WTC11 (cell line): ENCODE results near the gene ACER1. TPM values are rescaled to one million over a fixed set of nuclear protein-coding genes. Genes with fewer than 3 reads are reported as not detected.
A peak's percentile ranks its signal among the peaks of the same experiment; 100 is the strongest.

ENCODE experiments used
- ATAC-seq: fragments of 200-7000 bp; cut with Tn5 transposase; 2 replicates; pipeline ENCODE4 v1.10.0; 2021; ENCODE audit warnings: mild to moderate bottlenecking, moderate library complexity
- CTCF ChIA-PET: fragments of 300-600 bp; sonication (Branson Sonifier 250); formaldehyde crosslinking; loops from one replicate; lab custom pipeline; 2021; ENCODE audit warnings: antibody characterized with exemption; lab: Charles Lee
- POLR2A ChIA-PET: fragments of 350-600 bp; sonication (Branson Sonifier 250); formaldehyde crosslinking; loops from one replicate; lab custom pipeline; 2021; ENCODE audit warnings: antibody characterized with exemption; lab: Charles Lee
- DNase-seq: peaks from one replicate; pipeline ENCODE4 v3.0.0; 2021; ENCODE audit warnings: low spot score
- H3K27ac Mint-ChIP-seq: 2 replicates; pipeline ENCODE4 v1.8.0; 2021; ENCODE audit warnings: mixed read lengths
- H3K27me3 Mint-ChIP-seq: 2 replicates; pipeline ENCODE4 v1.8.0; 2021; ENCODE audit warnings: low read depth, mild to moderate bottlenecking, moderate library complexity, mixed read lengths
- H3K36me3 Mint-ChIP-seq: 2 replicates; pipeline ENCODE4 v1.8.0; 2021; ENCODE audit warnings: mixed read lengths
- H3K4me1 Mint-ChIP-seq: 2 replicates; pipeline ENCODE4 v1.8.0; 2022; ENCODE audit warnings: mixed read lengths
- H3K4me3 Mint-ChIP-seq: 2 replicates; pipeline ENCODE4 v1.8.0; 2021; ENCODE audit warnings: mild to moderate bottlenecking, moderate library complexity, mixed read lengths
- H3K9me3 Mint-ChIP-seq: 2 replicates; pipeline ENCODE4 v1.8.0; 2021; ENCODE audit warnings: mixed read lengths
- AR ChIP-seq: fragments of 250-450 bp; sonication (Bioruptor Pico); IDR thresholded peaks from 2 replicates; pipeline ENCODE4 v1.9.0; 2021; ENCODE audit warnings: mild to moderate bottlenecking
- ATF1 ChIP-seq: sonication (generic); formaldehyde crosslinking; IDR thresholded peaks from 2 replicates; pipeline ENCODE4 v1.8.1; 2023; ENCODE audit warnings: mild to moderate bottlenecking, moderate library complexity, missing genetic modification reagents
- ATF3 ChIP-seq: sonication (generic); formaldehyde crosslinking; conservative IDR thresholded peaks from 2 replicates; pipeline ENCODE4 v1.8.1; 2022; ENCODE audit warnings: mild to moderate bottlenecking, missing genetic modification reagents
- CREM ChIP-seq: sonication (generic); formaldehyde crosslinking; IDR thresholded peaks from 2 replicates; pipeline ENCODE4 v1.8.1; 2022; ENCODE audit warnings: mild to moderate bottlenecking, missing genetic modification reagents, moderate library complexity
- ELF4 ChIP-seq: sonication (generic); formaldehyde crosslinking; IDR thresholded peaks from 2 replicates; pipeline ENCODE4 v1.8.1; 2022; ENCODE audit warnings: low read depth, mild to moderate bottlenecking, moderate library complexity, missing genetic modification reagents
- FOXJ3 ChIP-seq: sonication (generic); formaldehyde crosslinking; IDR thresholded peaks from 2 replicates; pipeline ENCODE4 v1.9.0; 2021; ENCODE audit warnings: missing genetic modification reagents, mild to moderate bottlenecking, borderline replicate concordance
- FOXP1 ChIP-seq: sonication (generic); formaldehyde crosslinking; IDR thresholded peaks from 2 replicates; pipeline ENCODE4 v1.8.0; 2022; ENCODE audit warnings: missing genetic modification reagents, mild to moderate bottlenecking, moderate library complexity, borderline replicate concordance
- GABPB1 ChIP-seq: sonication (generic); formaldehyde crosslinking; IDR thresholded peaks from 2 replicates; pipeline ENCODE4 v1.8.1; 2023; ENCODE audit warnings: mild to moderate bottlenecking, missing genetic modification reagents
- GRHL2 ChIP-seq: fragments of 250-450 bp; sonication (Bioruptor Pico); IDR thresholded peaks from 2 replicates; pipeline ENCODE4 v1.8.0; 2022; ENCODE audit warnings: mild to moderate bottlenecking, moderate library complexity; ENCODE audit not compliant: insufficient replicate concordance, severe bottlenecking
- JUN ChIP-seq: sonication (generic); formaldehyde crosslinking; IDR thresholded peaks from 2 replicates; pipeline ENCODE4 v1.8.0; 2023; ENCODE audit warnings: mild to moderate bottlenecking, missing genetic modification reagents
- MLX ChIP-seq: sonication (generic); formaldehyde crosslinking; IDR thresholded peaks from 2 replicates; pipeline ENCODE4 v1.8.1; 2023; ENCODE audit warnings: mild to moderate bottlenecking, missing genetic modification reagents, moderate library complexity
- MYBL2 ChIP-seq: sonication (generic); formaldehyde crosslinking; IDR thresholded peaks from 2 replicates; pipeline ENCODE4 v1.8.1; 2023; ENCODE audit warnings: mild to moderate bottlenecking, moderate library complexity, missing genetic modification reagents
- NFYB ChIP-seq: sonication (generic); formaldehyde crosslinking; conservative IDR thresholded peaks from 2 replicates; pipeline ENCODE4 v1.8.0; 2022; ENCODE audit warnings: low read depth, missing genetic modification reagents
- NR1H2 ChIP-seq: sonication (generic); formaldehyde crosslinking; IDR thresholded peaks from 2 replicates; pipeline ENCODE4 v1.9.0; 2021; ENCODE audit warnings: mild to moderate bottlenecking, moderate library complexity, missing genetic modification reagents
- PRRX2 ChIP-seq: fragments of 250-450 bp; sonication (Bioruptor Pico); IDR thresholded peaks from 2 replicates; pipeline ENCODE4 v1.8.0; 2021; ENCODE audit warnings: mild to moderate bottlenecking
- RELA ChIP-seq: sonication (generic); formaldehyde crosslinking; IDR thresholded peaks from 2 replicates; pipeline ENCODE4 v1.8.1; 2022; ENCODE audit warnings: missing genetic modification reagents, mild to moderate bottlenecking, borderline replicate concordance
- SMAD3 ChIP-seq: sonication (generic); formaldehyde crosslinking; IDR thresholded peaks from 2 replicates; pipeline ENCODE4 v1.8.0; 2022; ENCODE audit warnings: missing genetic modification reagents, mild to moderate bottlenecking, borderline replicate concordance
- SOX15 ChIP-seq: fragments of 250-450 bp; sonication (Bioruptor Pico); IDR thresholded peaks from 2 replicates; pipeline ENCODE4 v1.9.0; 2021; ENCODE audit warnings: mild to moderate bottlenecking
- TEAD1 ChIP-seq: sonication (generic); formaldehyde crosslinking; IDR thresholded peaks from 2 replicates; pipeline ENCODE4 v1.8.0; 2022; ENCODE audit warnings: mild to moderate bottlenecking, missing genetic modification reagents
- TP53 ChIP-seq: sonication (generic); formaldehyde crosslinking; IDR thresholded peaks from 2 replicates; pipeline ENCODE4 v1.8.1; 2023; ENCODE audit warnings: mild to moderate bottlenecking, missing genetic modification reagents
- ZBTB21 ChIP-seq: sonication (generic); formaldehyde crosslinking; IDR thresholded peaks from 2 replicates; pipeline ENCODE4 v1.8.1; 2023; ENCODE audit warnings: mild to moderate bottlenecking, missing genetic modification reagents, borderline replicate concordance
- ZBTB43 ChIP-seq: sonication (generic); formaldehyde crosslinking; IDR thresholded peaks from 2 replicates; pipeline ENCODE4 v1.8.1; 2023; ENCODE audit warnings: mild to moderate bottlenecking, missing genetic modification reagents
- ZNF121 ChIP-seq: sonication (generic); formaldehyde crosslinking; IDR thresholded peaks from 2 replicates; pipeline ENCODE4 v1.8.0; 2023; ENCODE audit warnings: missing genetic modification reagents
- ZNF219 ChIP-seq: sonication (generic); formaldehyde crosslinking; IDR thresholded peaks from 2 replicates; pipeline ENCODE4 v1.8.0; 2023; ENCODE audit warnings: missing genetic modification reagents, mild to moderate bottlenecking, borderline replicate concordance
- ZNF232 ChIP-seq: sonication (generic); formaldehyde crosslinking; IDR thresholded peaks from 2 replicates; pipeline ENCODE4 v1.8.0; 2022; ENCODE audit warnings: mild to moderate bottlenecking, missing genetic modification reagents
- ZNF317 ChIP-seq: sonication (generic); formaldehyde crosslinking; IDR thresholded peaks from 2 replicates; pipeline ENCODE4 v1.8.1; 2023; ENCODE audit warnings: low read depth, mild to moderate bottlenecking, moderate library complexity, missing genetic modification reagents, borderline replicate concordance
- ZNF396 ChIP-seq: fragments of 250-450 bp; sonication (Bioruptor Pico); IDR thresholded peaks from 2 replicates; pipeline ENCODE4 v1.8.0; 2021; ENCODE audit warnings: mild to moderate bottlenecking, moderate library complexity, borderline replicate concordance
- ZNF423 ChIP-seq: fragments of 250-450 bp; sonication (Bioruptor Pico); IDR thresholded peaks from 2 replicates; pipeline ENCODE4 v2.1.2; 2022; ENCODE audit warnings: mild to moderate bottlenecking, moderate library complexity
- ZNF512 ChIP-seq: sonication (generic); formaldehyde crosslinking; IDR thresholded peaks from 2 replicates; pipeline ENCODE4 v1.8.1; 2022; ENCODE audit warnings: missing genetic modification reagents, borderline replicate concordance
- total RNA-seq: library from RNA; stranded (reverse); gene quantifications from 3 replicates; pipeline ENCODE4 v1.2.3, GENCODE V29; 2021

Gene ACER1
- total RNA-seq, 1 experiment from 2014 or later, result not detected

GRCh38 chr19:6275170-6275744 lies 58.2 kb downstream of the ACER1 start:
- DNase-seq, result no peak
- POLR2A ChIA-PET, result no interaction called here
- no peak for ATAC-seq
- Mint-ChIP-seq H3K4me3 (no peak overlapping the region), H3K27me3 (0 out of 2 replicates have a peak, but pooled peaks cover under 1% of the 10 kb centered on the region), H3K9me3 (no peaks in the 10 kb centered on the region)
- TF ChIP-seq ZNF423 (CRISPR knock-in tag) (no peak), CREM (no peak), PRRX2 (CRISPR knock-in tag) (no peak), ZBTB21 (no peak), ZNF396 (no peak), NFYB (no peak), FOXJ3 (no peak), GRHL2 (no peak), RELA (CRISPR knock-in tag) (no peak), ELF4 (no peak), ZNF512 (CRISPR knock-in tag) (no peak), TEAD1 (CRISPR knock-in tag) (no peak), NR1H2 (CRISPR knock-in tag) (no peak), ZNF121 (no peak), ATF3 (no peak), ZNF317 (CRISPR knock-in tag) (no peak), SOX15 (no peak)
- TF ChIP-seq, all 79 proteins: peak for 0
- Mint-ChIP-seq H3K4me1 (peaks cover 78% of the 10 kb centered on the region), H3K36me3 (peaks cover 7% of the 10 kb centered on the region), H3K27ac (peak overlapping the region; percentile 72)
- CTCF ChIA-PET, result interaction anchor here (0.6 to 1.7 kb wide), 2 partner anchors 14 to 57 kb away, joined by 3 to 7 read pairs; no protein-coding TSS in a partner anchor

GRCh38 chr19:6274756-6275155 lies 58.7 kb downstream of the ACER1 start:
- peak overlapping the region; percentile 72 for H3K27ac Mint-ChIP-seq
- ATAC-seq (no peak), DNase-seq (no peak)
- no peaks in the 10 kb centered on the region for H3K27me3 Mint-ChIP-seq
- POLR2A ChIA-PET, result no interaction called here
- peaks cover 78% of the 10 kb centered on the region for H3K4me1 Mint-ChIP-seq
- no peaks in the 10 kb centered on the region for H3K9me3 Mint-ChIP-seq
- CTCF ChIA-PET, result interaction anchor here (0.6 to 1.7 kb wide), 4 partner anchors 14 to 97 kb away, joined by 3 to 7 read pairs (median 3); partner anchors contain the start of gene ALKBH7
- H3K36me3 Mint-ChIP-seq, result peaks cover 12% of the 10 kb centered on the region
- TF ChIP-seq ATF1, result no peak
- no peak for TF ChIP-seq SOX15
- TF ChIP-seq GABPB1 (CRISPR knock-in tag), result no peak
- no peak for TF ChIP-seq FOXP1 (CRISPR knock-in tag)
- TF ChIP-seq NFYB, result no peak
- TF ChIP-seq MLX (CRISPR knock-in tag), result no peak
- TF ChIP-seq TP53 (CRISPR knock-in tag), result no peak
- no peak for TF ChIP-seq JUN
- TF ChIP-seq PRRX2 (CRISPR knock-in tag), result no peak
- TF ChIP-seq ZNF423 (CRISPR knock-in tag), result no peak
- no peak for TF ChIP-seq SMAD3
- no peak for TF ChIP-seq ZNF219 (CRISPR knock-in tag)
- no peak for TF ChIP-seq NR1H2 (CRISPR knock-in tag)
- TF ChIP-seq MYBL2 (CRISPR knock-in tag), result no peak
- no peak for TF ChIP-seq ZNF232
- TF ChIP-seq AR, result no peak
- TF ChIP-seq ATF3, result no peak
- no peak for TF ChIP-seq ZBTB43 (CRISPR knock-in tag)
- H3K4me3 Mint-ChIP-seq, result no peak overlapping the region
